NCI-H524 treated with DMSO at 0.1 percent for 48 hours (cell line): ENCODE results near the gene PTPN2.
"Not testable (repeated sequence)": the region's sequence is repeated elsewhere in the genome, so short reads cannot be mapped to it uniquely, and the experiment has no call there.

Experiments
- DNase-seq: peaks from one replicate; lab custom pipeline; 2025; lab: John Stamatoyannopoulos, UW

The PTPN2 gene

GRCh38 chr18:12772111-12772510 is 111.9 kb downstream of the PTPN2 start:
- DNase-seq, result no peak

DNA sequence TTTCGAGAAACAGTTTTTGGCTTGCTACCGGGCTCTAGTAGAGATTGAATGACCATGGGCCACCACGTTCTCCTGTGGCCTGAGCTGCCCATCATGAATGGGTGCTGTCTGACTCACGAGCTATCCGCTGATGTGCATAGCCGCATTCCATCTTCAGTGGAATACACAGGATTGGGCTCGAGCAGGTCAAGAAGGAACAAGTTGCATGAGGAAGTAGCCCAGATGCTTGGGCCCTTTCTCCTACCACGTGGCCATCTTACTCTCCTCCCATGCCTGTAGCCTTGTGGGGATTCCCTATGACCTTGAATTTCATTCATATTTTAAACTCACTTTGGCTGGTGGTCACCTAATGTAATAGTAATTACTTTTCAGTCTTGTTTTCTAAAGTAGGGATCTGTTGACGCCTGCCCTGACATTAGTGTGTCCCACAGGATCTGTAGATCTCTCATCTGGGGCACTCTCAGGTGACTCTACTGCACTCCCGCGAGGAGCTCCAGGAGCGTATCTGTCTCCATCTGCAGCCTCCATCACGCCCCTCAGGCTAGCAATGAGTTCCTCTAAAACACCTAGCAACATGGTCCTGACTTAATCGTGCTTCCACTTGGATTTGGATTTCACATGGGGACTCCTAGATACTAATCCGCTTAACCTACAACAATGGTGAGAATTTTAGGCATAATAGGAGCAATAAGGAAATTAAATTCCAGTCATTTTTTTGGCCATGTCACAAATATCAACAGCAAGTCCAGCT is 113.4 kb downstream of the PTPN2 start:
- no peak for DNase-seq

DNA sequence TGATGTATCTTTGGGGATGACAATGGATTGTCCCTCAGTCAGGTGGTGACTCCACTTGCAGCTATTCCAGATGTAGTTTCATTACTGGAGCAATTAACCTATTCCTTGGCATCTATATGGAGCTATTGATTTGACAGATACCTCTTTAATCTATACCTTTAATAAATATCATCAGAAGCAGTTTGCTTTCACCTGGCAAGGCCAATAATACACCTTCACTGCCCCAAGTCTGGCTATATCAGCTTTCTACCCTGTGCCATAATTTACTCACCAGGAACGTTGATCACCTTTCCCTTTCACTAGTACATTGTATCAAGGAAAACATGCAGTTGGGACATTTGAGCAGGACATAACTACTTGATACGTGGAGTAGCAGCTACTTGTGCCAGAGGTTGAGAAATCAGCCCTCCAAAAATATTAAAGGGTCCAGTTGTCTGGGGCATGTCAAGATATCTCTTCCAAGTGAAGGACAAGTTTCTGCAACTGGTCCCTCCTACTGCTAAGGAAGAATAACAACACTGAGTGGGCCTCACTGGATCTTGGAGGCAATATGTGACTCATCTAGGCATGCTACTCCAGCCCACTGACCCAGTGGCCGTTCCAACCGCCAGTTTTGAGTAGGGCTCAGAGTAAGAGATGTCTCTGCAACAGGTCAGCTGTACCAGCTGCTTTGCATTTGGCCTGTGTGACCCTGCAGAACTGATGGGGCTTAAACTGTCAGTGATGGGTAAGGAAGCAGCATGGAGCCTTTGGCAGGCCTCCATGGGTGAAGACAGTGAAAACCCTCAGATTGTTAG is 114.2 kb downstream of the PTPN2 start:
- no peak for DNase-seq

GRCh38 chr18:12769136-12769535 is 114.9 kb downstream of the PTPN2 start:
- no peak for DNase-seq

- DNase-seq, result no peak
Measured at GRCh38 chr18:12768625-12769024, 115.4 kb downstream of the PTPN2 start.

DNA sequence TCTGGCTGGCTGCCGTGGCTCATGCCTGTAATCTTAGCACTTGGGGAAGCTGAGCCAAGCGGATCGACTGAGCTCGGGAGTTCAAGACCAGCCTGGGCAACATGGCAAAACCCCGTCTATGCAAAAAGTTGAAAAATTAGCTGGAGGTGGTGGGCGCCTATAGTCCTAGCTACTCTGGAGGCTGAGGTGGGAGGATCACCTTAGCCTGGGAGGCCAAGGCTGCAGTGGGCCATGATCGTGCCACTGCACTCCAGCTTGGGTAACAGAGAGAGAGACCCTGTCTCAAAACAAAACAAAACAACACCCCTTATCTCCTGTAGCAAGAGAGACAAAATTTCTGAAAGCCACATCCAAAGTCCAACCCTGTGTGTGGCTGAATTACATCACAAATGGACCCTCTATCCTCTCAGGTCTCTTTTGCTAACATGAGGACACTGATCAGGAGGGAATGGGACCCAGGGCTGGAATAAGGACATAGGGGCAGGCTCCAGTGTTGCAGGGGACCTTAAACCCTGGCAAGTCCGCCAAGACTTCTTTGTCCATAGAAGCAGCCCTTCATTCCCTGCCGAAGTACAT is 116.4 kb downstream of the PTPN2 start:
- DNase-seq, result no peak

- DNase-seq, result no peak
Measured at GRCh38 chr18:12766986-12767433, 117.0 kb downstream of the PTPN2 start.

GRCh38 chr18:12765586-12765985 is 118.5 kb downstream of the PTPN2 start:
- no peak for DNase-seq

GRCh38 chr18:12765126-12765525 is 118.9 kb downstream of the PTPN2 start:
- no peak for DNase-seq

DNA sequence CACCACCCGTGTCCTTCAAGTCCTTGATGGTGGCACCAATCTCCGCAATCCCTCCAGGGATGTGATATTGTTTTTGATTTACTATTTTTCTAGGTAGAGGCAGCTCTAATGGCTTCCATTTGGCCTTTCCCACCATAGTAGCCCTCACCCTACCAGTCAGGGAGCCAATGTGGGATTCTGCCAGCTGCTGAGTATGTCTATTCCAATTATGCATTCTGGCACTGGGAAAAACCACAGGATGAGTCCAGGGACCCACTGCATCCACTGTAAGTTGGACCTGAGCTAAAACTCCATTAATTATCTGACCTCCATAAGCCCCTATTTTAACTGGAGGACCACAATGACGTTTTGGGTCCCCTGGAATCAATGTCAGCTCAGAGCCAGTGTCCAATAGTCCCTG is 125.5 kb downstream of the PTPN2 start:
- not testable (repeated sequence) for DNase-seq

DNA sequence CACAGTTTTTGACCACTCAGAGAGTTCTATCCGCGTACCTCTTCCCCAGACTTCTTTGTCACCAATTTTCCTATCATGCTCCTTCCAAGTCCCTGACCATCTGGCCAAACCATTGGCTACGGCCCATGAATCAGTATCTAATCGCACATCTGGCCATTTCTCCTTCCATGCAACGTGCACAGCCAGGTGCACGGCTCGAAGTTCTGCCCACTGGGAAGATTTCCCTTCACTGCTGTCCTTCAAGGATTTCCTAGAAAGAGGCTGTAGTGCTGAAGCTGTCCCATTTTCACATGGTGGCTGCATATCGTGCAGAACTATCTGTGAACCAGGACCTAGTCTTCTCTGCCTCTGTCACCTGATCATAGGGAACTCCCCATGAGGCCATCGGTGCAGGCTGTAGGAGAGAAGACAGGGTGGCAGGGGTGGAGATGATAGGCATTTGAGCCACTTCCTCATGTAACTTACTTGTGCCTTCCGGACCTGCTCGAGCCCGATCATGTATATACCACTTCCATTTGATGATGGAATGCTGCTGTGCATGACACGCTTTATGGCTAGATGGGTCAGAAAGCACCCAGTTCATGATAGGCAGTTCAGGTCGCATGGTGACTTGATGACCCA is 127.3 kb downstream of the PTPN2 start:
- DNase-seq, result not testable (repeated sequence)

DNA sequence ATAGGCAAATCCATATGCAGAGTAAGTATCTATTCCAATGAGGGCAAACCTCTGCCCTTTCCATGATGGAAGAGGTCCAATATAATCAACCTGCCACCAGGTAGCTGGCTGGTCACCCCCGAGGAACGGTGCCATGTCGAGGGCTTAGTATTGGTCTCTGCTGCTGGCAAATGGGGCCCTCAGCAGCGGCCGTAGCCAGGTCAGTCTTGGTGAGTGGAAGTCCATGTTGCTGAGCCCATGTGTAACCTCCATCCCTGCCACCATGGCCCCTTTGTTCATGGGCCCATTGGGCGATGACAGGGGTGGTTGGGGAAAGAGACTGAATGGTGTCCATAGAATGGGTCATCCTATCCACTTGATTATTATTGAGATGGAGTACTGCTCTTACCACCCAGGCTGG is 128.4 kb downstream of the PTPN2 start:
- not testable (repeated sequence) for DNase-seq

- no peak for DNase-seq
Measured at GRCh38 chr18:12754511-12754910, 129.5 kb downstream of the PTPN2 start.

DNA sequence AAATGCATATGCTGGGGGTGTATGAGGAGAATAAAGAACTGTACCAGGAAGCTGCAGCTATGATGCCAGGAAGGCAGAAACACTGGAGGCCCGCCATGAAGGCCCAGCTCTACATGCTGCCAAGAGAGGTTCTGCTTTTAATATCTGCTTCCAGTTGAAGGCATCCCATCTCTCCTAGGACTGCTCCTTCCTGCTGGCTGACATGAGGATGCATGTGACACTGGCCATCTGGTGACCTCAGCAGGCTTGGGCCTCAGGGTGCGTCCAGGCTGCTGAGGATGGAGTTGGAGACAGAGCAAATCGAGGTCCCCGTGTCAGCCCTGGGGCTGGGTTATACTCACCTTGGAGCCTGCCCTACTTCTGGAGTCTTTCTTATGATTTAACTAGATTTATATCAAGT is 132.1 kb downstream of the PTPN2 start:
- no peak for DNase-seq

- DNase-seq, result no peak
Measured at GRCh38 chr18:12751503-12751884, 132.5 kb downstream of the PTPN2 start.

DNA sequence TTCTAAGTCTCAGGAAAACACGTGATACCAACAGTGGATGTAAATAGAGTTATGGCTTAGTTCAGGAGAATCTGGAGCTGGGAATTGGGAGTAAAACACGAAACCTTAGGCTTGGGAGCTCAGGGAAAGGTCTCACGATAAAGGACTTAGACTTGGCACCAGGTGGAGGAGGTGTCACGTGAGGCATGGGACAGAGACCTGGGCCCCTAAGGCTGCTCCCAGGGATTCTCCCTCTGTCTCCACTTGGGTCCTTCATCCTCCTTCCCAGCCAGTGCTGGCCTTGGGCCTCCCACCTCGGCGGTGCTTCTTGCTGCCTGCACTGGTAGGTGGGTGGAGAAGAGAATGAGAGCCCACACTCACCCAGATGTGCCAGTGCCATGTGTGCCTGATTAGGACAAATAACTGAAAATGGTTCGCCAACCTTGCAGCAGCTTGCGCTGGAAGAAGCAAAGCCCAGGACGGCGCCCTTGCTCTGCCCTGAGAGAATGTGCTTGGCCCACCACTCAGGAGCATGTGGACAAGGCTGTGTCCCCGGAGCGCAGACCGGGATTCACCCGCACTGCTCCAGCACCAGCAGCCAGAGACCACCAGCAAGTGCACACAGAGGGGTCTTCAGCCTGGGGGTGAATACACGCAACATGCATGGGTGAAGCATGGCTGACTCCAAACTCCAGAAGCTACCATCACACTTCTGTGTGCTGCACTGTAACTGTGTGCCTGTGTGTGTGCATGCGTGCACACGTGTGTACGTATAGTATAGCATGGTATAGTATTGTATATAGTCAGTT is 133.1 kb downstream of the PTPN2 start:
- no peak for DNase-seq

DNA sequence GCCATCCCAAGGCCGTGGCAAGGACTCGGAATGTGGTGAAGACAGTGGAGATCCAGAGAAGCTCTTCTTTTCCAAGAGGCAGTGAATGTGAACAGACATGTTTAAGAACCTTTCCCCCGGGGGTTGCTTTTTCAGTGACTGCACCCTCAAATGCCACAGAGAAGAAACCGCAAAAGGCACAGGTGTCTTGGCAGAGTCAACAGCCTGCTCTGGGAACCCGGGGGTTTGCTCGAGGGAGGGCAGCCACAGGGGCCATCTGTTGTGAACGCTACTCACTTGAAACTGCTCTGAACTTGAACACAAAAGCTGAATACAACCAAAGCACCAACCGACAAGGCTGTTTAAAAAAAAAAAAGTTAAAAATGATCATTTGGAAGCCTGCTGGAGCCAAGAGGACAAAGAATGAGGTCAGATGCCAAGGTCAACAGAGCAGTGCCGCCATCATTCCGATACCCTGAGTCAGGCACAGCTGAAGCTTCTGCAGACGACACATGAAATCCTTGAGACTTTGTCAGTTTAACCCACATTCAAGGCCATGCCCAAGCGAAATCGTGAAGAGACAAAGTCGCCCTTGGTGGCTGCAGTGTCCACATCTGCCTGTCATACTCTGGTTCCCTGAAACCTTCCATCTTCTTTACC is 133.8 kb downstream of the PTPN2 start:
- DNase-seq, result peak; percentile 13

DNA sequence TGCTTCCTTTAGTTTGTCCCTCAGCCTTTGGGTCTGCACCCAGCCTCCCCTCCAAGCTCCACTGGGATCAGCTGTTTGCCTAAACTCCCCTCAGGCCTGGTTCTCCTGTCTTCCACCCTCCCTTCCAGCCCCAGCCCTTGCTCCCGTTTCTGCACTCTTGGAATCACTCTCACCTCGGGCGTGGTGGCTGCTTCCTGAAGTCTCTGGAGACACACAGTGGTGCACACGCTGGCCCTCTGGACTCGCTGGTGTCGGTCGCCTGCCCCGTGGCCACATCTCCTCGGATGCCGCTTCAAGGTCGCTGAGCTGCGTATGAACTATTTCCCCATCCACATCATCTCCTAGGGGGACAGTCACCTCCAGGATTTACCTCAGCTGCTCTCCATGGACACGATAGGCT is 134.9 kb downstream of the PTPN2 start:
- no peak for DNase-seq

GRCh38 chr18:12748671-12749070 is 135.4 kb downstream of the PTPN2 start:
- no peak for DNase-seq

DNA sequence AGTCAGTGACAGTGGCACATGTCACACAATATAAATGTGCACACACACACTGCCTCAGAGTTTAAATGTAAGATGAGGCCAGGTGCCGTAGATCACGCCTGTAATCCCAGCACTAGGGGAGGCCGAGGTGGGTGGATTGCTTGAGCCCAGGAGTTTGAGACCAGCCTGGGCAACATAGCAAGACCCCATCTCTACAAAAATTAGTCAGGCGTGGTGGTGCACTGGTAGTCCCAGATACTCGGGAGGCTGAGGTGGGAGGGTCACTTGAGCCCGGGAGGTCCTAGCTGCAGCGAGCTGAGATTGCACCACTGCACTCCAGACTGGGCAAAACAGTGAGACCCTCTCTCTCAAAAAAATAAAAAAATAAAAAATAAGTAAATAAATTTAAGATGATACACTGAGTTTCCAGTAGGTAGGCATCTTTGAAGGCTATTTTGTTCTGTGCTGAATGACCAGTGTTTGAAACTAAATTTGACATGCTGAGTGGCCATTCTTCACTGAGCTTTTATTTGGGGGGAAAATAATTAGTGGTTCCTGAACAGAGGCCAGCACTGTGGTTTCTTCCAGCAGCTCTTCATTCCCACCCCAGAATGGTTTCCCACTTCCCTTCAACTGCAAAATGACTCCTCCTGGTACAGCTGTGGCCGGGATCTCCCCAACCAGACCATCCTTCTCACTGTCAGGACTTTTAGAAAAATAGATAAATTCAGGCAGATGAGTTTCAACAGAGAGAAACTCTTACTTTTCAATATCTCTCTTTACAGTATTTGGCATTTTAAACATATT is 136.3 kb downstream of the PTPN2 start:
- DNase-seq, result no peak
